ENCODE results near the gene VPS37D. TPM values are rescaled to one million over a fixed set of nuclear protein-coding genes. Genes with fewer than 3 reads are reported as not detected.

VPS37D gene
- total RNA-seq, 1 experiment from 2014 or later: 4.4 TPM

- no peak for TF ChIP-seq POLR2AphosphoS5 (IDR thresholded peaks at IDR 0.05; ENCODE audit: low read depth, low read length)
Observed at GRCh38 chr7:73622527-73622908, 45.1 kb upstream of the VPS37D start (continued).

GRCh38 chr7:73622909-73623797 lies 44.5 kb upstream of the VPS37D start:
- DNase-seq (ENCODE audit: low read depth, low spot score) (no peak), ATAC-seq (no peak)
- in situ Hi-C loops (cut with HindIII; ENCODE audit: low pct_unique_long_range_greater_than_20kb, low sequenced_read_pairs) (no loop called here), intact Hi-C loops (cut with micrococcal nuclease; ENCODE audit: unreplicated experiment) (no loop called here)
- Histone ChIP-seq H3K4me1 (ENCODE audit: control insufficient read depth, insufficient read depth, low read length) (no peaks in the 10 kb centered on the region), H3K36me3 (ENCODE audit: control insufficient read depth, insufficient read depth, low read length) (no peaks in the 10 kb centered on the region), H3K9me3 (ENCODE audit: control insufficient read depth, insufficient read depth, low read depth, low read length) (no peaks in the 10 kb centered on the region), H3K4me3 (ENCODE audit: low read depth in 2 of 2, low read length in 2 of 2) (peak overlapping the region in 1 of 2 experiments; percentile 58; a peak in 1 of 4 replicates), H3K27me3 (ENCODE audit: control insufficient read depth, insufficient read depth, low read length) (no peaks in the 10 kb centered on the region), H3K27ac (ENCODE audit: low read length) (no peak overlapping the region)
- ChIA-PET CTCF (no interaction called here), POLR2A (no interaction called here)
- no peak for TF ChIP-seq POLR2AphosphoS5 (IDR thresholded peaks at IDR 0.05; ENCODE audit: low read depth, low read length)
- TF ChIP-seq SIN3A (IDR thresholded peaks at IDR 0.05; ENCODE audit: borderline replicate concordance, insufficient read depth, low read depth, low read length): no peak
- TF ChIP-seq TCF7L2 (IDR thresholded peaks at IDR 0.05; ENCODE audit: low read depth, low read length): no peak
- TF ChIP-seq, protein P1, sequence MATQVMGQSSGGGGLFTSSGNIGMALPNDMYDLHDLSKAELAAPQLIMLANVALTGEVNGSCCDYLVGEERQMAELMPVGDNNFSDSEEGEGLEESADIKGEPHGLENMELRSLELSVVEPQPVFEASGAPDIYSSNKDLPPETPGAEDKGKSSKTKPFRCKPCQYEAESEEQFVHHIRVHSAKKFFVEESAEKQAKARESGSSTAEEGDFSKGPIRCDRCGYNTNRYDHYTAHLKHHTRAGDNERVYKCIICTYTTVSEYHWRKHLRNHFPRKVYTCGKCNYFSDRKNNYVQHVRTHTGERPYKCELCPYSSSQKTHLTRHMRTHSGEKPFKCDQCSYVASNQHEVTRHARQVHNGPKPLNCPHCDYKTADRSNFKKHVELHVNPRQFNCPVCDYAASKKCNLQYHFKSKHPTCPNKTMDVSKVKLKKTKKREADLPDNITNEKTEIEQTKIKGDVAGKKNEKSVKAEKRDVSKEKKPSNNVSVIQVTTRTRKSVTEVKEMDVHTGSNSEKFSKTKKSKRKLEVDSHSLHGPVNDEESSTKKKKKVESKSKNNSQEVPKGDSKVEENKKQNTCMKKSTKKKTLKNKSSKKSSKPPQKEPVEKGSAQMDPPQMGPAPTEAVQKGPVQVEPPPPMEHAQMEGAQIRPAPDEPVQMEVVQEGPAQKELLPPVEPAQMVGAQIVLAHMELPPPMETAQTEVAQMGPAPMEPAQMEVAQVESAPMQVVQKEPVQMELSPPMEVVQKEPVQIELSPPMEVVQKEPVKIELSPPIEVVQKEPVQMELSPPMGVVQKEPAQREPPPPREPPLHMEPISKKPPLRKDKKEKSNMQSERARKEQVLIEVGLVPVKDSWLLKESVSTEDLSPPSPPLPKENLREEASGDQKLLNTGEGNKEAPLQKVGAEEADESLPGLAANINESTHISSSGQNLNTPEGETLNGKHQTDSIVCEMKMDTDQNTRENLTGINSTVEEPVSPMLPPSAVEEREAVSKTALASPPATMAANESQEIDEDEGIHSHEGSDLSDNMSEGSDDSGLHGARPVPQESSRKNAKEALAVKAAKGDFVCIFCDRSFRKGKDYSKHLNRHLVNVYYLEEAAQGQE (IDR thresholded peaks at IDR 0.05; ENCODE audit: insufficient read depth in 1 of 2, low read depth in 2 of 2, low read length in 1 of 2): no peak
- no peak for TF ChIP-seq CTCF (IDR thresholded peaks at IDR 0.05)
- BruUV-seq (replicated peaks): no TSS peak

DNA sequence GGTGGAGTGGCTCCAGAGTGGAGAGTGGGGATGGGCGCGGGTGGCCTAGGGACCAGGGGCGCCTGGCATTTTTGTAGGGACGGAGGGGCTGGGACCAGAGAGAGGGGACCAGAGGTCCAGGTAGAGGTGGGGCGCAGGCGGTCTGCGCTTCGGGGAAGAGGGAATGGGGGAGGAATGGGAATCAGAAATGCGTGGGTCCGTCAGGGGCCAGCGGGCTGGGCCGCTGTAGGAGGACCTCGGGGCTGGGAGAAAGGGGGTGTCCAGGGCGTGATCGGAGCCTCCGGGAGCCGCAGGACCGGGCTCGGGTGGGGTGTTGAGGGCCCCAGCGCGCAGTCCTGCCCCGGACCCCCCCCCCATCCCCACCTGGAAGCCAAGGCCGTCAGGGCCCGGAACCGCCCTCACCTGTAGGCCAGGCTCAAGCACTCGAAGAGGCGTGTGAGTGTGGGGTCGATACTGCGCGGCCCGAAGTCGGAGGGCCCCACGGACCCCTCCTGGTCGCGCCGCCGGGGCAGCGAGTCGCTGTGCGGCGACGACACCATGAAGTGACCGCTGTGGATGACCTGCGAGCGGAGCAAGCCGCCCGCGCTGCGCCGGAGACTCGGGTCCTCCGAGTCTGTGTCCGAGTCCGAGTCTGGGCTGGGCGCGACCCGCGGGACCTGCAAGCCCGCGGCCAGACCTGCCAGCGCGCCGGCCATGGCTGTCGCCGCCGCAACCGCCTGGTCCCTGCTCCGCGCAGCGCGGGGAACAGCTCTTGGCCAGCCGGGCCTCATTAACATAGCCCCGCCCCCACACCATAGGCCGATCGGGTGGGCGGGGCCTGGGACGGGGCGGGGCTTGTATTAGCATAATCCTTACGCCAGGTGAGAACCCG lies 43.6 kb upstream of the VPS37D start, which contains the start of gene MLXIPL:
Gene MLXIPL, minus strand, starts transcription at position 725 of the 871 bp plus-strand sequence. Its CDS starts 30 bp downstream, at position 695.
- DNase-seq (ENCODE audit: low read depth, low spot score) (no peak), ATAC-seq (peak; percentile 94)
- Histone ChIP-seq H3K36me3 (ENCODE audit: control insufficient read depth, insufficient read depth, low read length) (no peaks in the 10 kb centered on the region), H3K27ac (ENCODE audit: low read length) (0 out of 2 replicates have a peak within 1 kb of the TSS, but pooled peaks have one; percentile 29), H3K9me3 (ENCODE audit: control insufficient read depth, insufficient read depth, low read depth, low read length) (no peaks in the 10 kb centered on the region), H3K27me3 (ENCODE audit: control insufficient read depth, insufficient read depth, low read length) (no peaks in the 10 kb centered on the region), H3K4me3 (ENCODE audit: low read depth in 2 of 2, low read length in 2 of 2) (peak within 1 kb of the TSS; percentile 52 to 58), H3K4me1 (ENCODE audit: control insufficient read depth, insufficient read depth, low read length) (no peaks in the 10 kb centered on the region)
- no peak for TF ChIP-seq TCF7L2 (IDR thresholded peaks at IDR 0.05; ENCODE audit: low read depth, low read length)
- TF ChIP-seq SIN3A (IDR thresholded peaks at IDR 0.05; ENCODE audit: borderline replicate concordance, insufficient read depth, low read depth, low read length): no peak
- TF ChIP-seq POLR2AphosphoS5 (IDR thresholded peaks at IDR 0.05; ENCODE audit: low read depth, low read length): no peak
- TF ChIP-seq CTCF (IDR thresholded peaks at IDR 0.05): no peak
- TF ChIP-seq, protein P1 (IDR thresholded peaks at IDR 0.05; ENCODE audit: insufficient read depth in 1 of 2, low read depth in 2 of 2, low read length in 1 of 2): no peak
- BruUV-seq (replicated peaks): no TSS peak
- ChIA-PET POLR2A (no interaction called here), CTCF (interaction anchor here (0.9 kb wide), 1 partner anchor 250 kb away, joined by 3 read pairs; no protein-coding TSS in a partner anchor)
- in situ Hi-C loops (cut with HindIII; ENCODE audit: low pct_unique_long_range_greater_than_20kb, low sequenced_read_pairs) (no loop called here), intact Hi-C loops (cut with micrococcal nuclease; ENCODE audit: unreplicated experiment) (no loop called here)
